Measurements from ENCODE around the gene ZMPSTE24.

- TF ChIP-seq CTCF (IDR thresholded peaks at IDR 0.05), result no peak
- no peak for TF ChIP-seq EP300 (IDR thresholded peaks at IDR 0.05; ENCODE audit: low read depth)
- no peak for TF ChIP-seq POLR2A (IDR thresholded peaks at IDR 0.05)
- TF ChIP-seq POLR2AphosphoS5 (IDR thresholded peaks at IDR 0.05), result no peak
Measured at GRCh38 chr1:40252601-40253000, 5.4 kb upstream of the ZMPSTE24 start.
